COLO668 (cell line): Measurements from ENCODE around the gene SLC43A1.

Experiments used
- DNase-seq: peaks from one replicate; lab custom pipeline; 2025; ENCODE audit not compliant: unreplicated experiment; lab: John Stamatoyannopoulos, UW

The SLC43A1 gene

DNA sequence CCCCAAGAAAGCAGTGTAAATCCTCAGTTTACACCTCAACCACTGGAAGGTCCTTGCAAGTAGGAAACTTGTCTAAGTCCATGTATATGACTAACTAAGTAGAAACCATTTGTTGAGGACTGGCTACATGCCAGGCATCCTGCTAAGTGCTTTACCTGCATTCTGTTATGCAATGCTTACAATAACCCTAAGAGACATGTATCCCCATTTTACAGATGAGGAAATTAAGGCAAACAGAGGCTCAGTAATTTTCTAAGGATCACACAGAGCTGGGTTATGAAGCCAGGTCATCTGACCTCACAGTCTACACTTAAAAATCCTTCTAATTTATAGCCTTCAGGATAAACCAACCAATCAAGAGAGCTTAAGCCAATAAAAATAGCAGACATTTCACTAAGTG is 13.5 kb upstream of the SLC43A1 start:
- no peak for DNase-seq

DNA sequence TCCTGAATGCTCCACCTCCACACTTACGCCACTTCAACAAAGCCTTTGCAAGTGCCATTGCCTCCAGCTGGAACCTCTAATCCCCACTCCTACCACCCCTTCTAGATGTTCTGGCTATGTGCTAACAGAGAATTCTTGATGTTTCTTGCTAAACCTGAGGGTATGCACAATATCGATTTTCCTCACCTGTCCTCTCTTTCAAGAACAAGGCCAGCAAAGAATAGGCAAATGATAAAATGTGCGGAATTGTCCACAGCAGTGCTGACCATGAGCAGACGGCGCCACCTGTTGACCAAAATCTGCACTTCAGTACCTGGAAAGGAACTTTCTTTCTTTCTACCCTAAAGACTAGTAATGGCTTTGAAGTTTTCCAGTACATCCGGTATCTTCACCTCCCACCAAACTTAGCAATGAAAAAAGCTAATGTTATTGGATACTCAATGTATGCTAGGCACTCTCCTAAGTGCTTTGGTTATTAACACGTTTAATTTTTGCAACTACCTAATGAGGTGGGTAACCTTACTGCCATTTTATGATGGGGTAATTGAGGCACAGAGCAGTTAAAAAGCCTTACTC is 11.6 kb upstream of the SLC43A1 start:
- DNase-seq: peak; percentile 67

DNA sequence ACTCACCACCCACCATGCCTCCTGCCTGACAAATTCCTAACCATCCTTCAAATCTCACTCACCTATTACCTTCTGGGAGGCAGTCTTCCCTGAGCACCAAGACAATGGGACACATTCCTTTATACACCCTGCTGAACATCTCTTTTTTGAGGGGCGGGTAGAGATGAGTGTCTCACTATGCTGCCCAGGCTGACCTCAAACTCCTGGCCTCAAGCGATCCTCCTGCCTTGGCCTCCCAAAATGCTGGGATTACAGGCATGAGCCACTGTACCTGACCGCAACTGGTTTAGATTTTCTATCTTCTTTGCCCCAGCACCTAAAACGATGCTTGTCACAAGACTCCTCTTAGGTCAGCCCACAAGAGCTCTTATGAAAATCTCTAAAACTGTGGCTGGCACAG is 7.9 kb upstream of the SLC43A1 start:
- no peak for DNase-seq

DNA sequence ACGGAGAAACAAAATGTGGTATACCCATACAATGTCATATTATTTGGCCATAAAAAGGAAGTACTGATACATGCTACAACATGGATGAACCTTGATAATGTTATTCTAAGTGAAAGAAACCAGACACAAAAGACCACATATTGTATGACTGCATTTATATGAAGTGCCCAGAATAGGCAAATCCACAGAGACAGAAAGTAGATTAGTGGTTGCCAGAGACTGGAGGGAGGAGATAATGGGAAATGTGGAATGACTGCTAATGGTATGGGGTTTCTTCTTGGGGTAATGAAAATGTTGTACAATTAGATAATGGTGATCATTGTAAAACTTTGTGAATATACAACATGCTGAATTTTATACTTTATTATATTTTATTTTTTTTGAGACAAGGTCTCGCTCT is 5.6 kb upstream of the SLC43A1 start:
- DNase-seq: no peak

DNA sequence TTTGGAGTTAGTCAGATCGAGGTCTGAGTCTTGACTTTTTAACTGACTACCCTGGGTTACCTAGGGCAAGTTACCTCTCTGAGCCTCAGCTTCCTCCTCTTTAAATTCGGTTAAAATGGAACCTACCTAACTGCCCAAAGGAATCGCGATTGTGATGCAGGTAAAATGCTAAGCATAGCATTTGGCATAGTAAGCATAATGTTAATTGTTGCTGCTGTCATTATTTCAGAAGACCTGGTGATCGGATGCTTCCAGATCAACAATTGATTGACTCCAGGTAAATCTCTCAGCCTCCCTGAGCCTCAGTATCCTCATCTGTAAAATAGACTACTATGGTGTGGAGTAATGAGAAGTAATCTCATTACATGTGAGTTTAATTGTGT is 550 bp upstream of the SLC43A1 start:
- no peak for DNase-seq

DNA sequence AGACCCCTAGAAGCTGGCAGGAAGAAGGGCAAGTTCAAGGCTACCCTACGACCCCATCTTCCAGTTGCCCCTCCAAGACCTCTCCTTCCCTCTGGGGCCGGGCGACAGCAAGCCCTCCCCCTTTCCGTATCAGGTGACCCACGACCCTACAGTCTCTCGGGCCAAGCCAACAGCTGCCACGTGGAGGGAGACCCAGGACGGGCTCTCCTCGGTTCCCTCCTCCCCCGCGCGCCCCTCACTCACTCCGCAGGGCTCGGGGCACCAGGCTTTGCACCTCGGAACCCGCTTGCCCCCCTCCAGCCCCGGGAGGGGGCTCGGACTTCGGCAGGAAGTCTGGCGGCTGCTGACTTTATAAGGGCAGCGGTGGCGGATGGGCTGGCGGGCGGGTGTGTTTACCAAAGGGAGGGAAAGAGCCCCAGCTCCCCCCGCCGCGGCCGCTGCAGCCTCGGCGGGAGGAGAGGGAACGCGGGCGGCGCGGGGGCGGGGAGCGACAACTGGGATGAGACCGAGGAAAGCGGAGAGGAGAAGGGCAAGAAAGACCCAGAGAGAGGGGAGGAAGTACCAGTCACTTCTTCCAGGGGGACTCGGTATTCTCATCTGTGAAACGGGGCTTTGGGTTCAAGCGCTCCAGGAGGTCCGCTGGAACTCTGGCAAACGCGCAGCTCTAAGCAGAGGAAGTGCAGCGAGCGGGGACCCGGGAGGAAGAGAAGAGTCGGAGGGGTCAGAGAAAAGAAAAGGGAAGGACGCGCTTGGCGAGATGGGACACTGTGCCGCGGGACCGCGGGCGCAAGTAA is 767 bp downstream of the SLC43A1 start:
- peak; percentile 83 for DNase-seq

DNA sequence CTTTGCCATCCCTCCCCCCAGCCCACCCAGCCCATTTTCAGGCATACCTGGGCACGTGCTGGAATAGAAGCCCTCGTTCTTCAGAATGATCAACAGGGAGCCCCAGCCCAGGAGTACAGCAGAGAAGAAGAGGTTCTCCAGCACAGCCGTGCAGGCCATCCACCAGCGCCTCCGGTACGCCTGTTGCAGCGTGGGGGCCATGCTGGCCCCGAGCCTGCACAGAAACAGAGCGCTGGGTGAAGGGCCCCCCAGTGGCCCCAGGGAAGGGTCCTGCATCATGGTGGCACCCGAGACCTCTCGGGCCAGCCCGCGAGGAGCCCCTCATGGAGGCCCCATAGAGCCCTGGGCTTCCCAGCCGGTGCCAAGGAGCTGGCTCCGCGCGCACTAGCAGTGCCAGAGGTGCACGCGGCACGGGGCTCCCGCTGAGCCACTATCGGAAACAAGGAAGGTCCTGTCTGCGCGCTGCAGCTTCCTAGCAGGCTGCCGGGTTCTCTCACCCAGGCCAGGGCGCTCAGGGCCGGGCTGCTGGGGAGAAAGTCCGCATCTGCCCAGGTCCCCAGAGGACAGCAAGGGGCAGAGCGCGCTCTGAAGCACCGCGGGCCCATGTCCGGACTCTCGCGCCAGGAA is 1.5 kb downstream of the SLC43A1 start:
- peak; percentile 68 for DNase-seq

DNA sequence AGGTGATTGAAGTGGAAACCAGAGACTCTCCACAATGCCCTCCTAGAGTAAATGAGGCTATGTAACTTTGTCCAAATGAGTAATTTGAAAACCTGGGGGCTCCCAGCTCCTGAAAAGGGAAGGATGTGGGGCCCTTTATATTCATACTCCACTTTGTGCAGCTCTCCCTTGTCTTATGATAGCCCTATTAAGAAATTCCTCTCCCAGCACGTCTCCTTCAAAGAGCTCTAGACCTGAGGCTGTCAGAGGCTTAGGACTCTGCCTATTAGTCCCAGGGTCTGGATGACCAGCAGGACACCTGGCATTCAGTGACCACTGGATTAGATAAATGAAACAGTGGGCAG is 2.1 kb downstream of the SLC43A1 start:
- DNase-seq: no peak

DNA sequence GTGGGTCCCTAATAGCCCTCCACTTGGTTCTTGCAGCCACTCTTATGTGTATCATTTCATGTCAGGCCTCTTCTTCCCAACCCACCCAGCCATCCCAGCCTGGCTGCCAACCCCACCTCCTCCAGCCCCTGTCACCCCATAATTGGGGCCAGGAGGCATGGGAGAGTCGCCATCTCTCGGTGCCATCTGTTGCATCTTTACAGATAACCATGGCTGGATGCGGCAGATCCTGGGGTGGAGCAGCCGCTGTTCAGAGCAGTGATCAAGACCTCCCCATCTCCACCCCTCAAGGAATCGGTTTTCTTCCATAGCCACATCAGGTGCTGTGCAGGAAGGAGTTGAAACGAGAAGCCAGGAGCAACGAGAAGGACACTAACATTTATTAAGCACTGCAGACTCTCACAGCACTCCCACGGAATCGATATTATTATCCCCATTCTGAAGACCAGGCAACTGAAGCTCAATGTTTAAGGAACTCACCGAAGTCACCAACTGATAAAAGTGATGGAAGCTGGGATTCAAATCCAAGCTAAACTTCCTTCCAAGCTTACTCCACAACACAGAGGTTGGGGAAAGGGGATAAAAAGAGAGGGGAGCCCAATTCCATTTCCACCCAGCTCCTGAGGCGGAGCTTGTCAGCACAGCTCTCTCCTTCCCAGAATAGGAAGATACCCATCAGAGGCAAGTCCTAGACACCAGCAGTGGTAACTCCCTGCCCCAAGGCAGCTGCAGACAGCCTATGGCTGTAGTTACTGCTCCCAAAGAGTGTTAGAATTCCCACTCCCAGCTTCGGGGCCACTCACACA is 2.7 kb downstream of the SLC43A1 start:
- no peak for DNase-seq

DNA sequence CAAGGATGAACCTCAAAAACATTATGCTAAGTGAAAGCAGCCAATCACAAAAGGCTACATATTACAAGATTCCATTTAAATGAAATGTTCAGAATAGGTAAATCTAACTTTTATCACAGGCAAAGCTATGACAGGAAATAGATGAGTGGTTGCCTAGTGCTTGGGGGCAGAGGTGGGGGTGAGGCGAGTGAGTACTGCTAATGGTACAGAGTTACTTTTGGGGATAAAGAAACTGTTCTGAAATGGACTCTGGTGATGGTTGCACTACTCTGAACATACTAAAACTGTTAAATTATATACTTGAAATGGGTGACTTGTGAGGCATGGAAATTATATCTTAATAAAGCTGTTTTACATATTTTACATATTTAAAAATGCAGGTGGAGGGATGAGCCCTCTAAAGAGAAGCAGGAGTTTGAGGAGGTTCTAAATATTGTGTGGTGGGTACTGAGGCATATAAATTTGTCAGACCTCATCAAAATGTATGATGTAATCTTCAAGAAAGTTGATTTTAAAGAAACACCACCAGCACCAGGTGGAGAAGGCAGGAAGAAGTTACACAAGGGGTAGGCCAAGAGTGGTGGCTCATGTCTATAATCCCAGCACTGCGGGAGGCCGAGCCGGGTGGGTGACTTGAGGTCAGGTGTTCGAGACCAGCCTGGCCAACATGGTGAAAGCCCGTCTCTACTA is 3.6 kb downstream of the SLC43A1 start:
- DNase-seq: no peak

DNA sequence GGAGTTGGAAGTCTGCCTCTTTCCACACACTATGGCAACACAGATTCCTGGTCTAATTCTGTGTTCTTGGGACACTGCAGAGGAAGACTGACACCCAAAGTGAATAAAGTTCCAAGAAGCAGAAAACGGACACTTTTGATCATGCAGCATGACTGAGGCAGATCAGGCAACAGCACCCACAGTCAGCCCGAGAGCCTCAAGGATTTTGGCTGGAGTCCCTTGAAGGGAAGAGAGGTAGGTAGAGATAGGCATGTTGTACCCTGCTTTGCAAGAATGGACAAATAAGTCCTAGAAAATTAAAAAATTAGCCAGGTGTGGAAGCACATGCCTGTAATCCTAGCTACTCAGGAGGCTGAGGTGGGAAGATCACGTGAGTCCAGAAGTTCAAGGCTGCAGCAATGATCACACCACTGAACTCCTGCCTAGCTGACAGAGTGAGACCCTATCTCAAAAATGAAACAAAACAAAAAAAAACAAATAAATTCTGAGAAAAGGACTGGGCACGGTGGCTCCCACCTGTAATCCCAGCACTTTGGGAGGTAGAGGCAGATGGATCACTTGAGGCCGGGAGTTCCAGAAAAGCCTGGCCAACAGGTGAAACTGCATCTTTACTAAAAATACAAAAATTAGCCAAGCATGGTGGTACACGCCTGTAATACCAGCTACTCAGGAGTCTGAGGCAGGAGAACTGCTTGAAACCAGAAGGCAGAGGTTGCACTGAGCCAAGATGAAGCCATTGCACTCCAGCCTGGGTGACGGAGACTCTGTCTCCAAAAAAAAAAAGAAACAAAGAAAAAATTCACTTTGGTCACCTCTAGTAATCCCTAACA is 6.9 kb downstream of the SLC43A1 start:
- no peak for DNase-seq

DNA sequence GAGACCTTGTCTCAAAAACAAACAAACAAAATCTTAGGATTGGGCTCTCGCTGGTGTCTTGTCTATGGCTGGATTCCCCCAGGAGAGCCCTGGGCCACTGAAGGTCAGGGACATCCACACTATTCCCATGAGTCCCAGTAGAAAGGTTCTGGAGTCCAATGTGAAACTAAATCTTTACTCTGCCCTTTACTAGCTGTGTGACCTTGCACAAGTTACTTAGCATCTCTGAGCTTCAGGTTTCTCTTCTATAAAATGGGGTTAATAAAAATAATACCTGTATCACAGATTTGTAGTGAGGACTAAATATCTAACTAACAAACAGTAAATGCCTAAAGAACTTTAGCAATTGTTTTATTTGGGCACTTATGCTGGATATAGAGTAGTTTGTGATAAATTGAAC is 9.0 kb downstream of the SLC43A1 start:
- DNase-seq: no peak

DNA sequence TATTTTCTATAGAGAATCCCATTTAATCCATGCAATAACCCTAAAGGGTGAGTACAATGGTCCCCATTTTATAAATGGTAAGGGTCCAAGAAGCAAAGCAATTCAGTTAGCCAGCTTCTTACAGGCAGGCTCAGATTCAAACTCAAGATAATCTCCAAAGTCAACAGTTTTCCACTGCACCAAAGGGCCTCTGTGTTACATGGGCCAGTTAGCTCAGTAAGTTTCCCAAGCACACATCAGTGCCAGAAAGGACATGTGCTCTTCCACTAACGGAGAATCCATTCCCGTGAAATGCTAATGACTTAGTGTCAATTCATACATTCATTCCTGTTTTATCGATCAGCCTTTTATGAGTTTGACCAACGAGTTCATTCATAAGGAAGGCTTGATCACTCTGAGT is 11.0 kb downstream of the SLC43A1 start:
- DNase-seq: no peak

DNA sequence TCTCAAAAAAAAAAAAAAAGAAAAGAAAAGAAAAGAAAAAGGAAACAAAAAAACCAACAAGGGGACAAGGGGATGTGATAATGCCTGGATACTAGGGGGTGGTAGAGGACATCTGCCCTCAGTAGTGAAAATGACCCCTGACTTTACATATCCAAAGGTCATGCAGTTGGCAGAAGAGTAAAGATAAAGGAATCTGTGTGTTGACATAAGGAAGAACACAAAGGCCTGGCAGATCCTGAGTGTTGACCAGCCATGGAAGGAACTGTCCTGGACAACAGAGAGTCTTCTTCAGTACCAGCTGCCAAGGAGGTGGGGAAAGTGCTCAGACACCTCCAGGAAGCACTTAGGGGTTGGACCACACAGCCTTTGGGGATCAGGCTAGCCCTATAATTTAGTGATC is 12.6 kb downstream of the SLC43A1 start:
- DNase-seq: no peak

DNA sequence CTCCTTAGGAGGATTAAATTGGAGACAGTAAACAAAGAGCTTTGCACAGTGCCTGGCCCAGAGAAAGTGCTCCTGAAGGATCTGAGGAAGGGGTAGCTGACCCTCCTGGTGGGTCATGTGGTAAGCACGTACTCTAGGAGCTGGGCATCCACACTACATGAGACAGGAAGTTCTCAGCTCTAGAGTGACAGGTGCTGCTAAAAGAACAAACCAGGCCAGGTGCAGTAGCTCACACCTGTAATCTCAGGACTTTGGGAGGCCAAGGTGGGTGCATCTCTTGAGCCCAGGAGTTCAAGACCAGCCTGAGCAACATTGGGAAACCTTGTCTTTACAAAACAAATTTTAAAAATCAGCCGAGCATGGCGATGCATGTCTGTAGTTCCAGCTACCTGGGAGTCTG is 13.1 kb downstream of the SLC43A1 start:
- peak; percentile 5 for DNase-seq

DNA sequence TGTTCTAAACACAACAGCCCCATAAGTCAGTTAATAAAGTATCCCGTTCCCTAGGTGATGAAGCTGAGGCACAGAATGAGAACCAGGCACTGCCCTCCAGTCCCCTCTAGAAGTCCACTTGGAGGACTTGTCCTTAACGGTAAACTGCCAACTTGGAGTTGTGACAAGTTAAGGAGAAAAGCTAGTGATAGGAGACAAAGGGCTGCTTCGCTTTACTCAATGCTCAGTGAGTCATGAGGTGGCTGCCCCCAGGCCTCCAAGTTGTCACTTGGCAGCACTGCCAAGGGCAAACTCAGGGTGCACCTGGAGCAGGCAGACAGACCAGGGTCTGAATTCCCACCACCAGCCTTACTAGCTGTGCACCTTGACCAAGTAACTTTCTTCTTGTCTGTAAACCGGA is 13.5 kb downstream of the SLC43A1 start:
- DNase-seq: peak; percentile 10

DNA sequence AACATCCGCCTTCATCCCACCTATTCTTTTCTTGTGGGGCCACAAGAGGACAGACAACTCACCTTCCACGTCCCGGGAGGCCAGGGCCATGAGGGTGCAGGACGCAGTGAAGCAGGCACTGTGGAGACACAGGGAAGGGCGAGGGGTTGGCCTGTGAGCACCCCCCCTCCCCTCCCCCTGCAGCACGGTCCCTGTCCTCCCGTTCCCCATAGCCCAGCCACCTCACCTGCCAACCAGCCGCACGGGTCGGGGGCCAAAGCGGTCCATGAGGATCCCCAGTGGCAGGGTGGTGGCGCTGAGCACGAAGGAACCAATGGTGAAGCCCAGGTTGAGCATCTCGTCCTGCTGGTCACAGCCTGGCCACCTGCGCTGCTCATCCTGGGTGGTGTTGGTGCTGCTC is 14.6 kb downstream of the SLC43A1 start:
- DNase-seq: peak; percentile 24

DNA sequence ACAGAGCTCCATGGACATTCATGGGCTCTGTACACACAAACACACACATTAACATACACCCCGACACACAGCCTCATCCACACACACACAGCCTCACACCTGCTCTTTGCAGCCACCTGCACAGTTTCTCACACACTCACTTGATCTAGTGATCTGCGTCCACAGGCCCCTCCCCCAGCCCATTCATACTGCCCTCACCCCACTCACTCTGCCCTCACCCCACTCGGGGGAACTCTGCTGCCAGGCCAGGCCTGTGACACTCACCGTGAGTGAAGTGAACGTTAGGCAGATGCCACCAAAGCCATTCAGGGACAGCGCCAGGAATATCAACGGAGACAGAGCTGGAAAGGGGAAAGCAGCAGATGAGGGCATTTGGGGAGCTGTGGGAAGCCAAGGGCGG is 15.0 kb downstream of the SLC43A1 start:
- DNase-seq: peak; percentile 35

DNA sequence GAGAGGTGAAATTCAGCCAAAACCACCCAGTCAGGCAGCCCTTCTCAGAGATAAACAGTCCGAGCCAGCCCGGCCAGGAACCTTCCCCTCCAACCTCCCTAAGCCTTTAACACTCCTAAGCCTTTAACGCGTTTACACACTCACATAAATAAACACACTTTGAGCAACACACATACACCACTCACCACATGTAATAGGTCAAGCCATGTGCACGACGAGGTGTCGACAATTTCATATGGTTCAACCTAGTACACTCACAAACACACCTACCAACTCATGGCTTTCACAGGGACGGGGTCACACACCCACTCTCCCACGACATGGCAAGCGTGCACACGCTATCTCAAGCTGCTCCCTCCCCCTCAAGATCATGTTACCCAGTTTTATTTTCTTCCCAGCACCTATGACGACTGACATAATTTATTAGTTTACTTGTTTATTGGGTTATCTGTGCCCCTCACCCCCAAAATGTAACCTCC is 15.5 kb downstream of the SLC43A1 start:
- DNase-seq: peak; percentile 17

DNA sequence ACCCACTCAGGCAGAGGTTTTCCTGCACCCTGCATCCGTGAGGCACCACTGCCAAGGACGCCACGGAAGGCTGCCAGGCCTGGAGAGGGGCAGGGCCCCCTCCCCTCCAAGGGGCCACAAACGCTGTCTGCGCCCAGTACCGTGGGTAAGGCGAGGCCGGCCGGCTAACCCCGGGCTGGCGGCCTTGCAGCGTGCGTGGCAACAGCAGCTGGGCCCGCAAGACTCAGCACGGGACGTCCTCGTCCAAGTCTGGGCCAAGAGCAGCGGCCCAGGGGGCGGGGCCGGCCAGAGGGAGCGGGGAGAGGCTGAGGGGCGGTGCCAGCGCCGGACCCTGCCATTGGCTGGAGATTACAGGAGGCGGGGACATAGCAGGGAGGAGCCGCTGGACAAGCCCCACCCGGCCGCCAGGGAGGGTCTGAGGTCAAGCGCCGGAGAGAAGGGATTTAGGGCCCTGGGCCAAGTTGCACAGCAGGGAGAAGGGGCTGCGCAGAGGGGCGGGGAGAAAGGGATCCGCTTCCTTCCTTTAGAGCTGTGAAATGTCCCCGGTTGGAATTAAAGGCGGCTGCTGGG is 16.0 kb downstream of the SLC43A1 start:
- DNase-seq: no peak
